B cell (primary cell): ENCODE results near the gene ULBP1. TPM values are rescaled to one million over a fixed set of nuclear protein-coding genes. Genes with fewer than 3 reads are reported as not detected.
"Not testable (repeated sequence)": the region's sequence is repeated elsewhere in the genome, so short reads cannot be mapped to it uniquely, and the experiment has no call there.

ENCODE experiments used
- ATAC-seq: fragments of 200-7000 bp; cut with Tn5 transposase; one replicate; pipeline ENCODE4 v1.10.0; 2021; ENCODE audit warnings: low read depth, mild to moderate bottlenecking, moderate number of reproducible peaks, moderate library complexity
- CTCF ChIA-PET: fragments of 350-600 bp; sonication (Branson Sonifier 250); formaldehyde crosslinking; loops from one replicate; lab custom pipeline; 2021; ENCODE audit warnings: antibody characterized with exemption, inconsistent platforms; lab: Charles Lee
- POLR2A ChIA-PET: fragments of 350-600 bp; sonication (Branson Sonifier 250); formaldehyde crosslinking; loops from one replicate; lab custom pipeline; 2021; ENCODE audit warnings: antibody characterized with exemption; lab: Charles Lee
- DNase-seq: peaks from one replicate; pipeline ENCODE4 v3.0.0; 2013
- H2AFZ ChIP-seq: 2 replicates; pipeline ENCODE4 v1.6.1; 2012; ENCODE audit warnings: mild to moderate bottlenecking, low read depth, low read length; ENCODE audit not compliant: insufficient read depth, poor library complexity, severe bottlenecking
- H3K27ac ChIP-seq, 2 donors: 1 replicate in 1 of 2; 2 replicates in 1 of 2; pipeline ENCODE4 v1.5.1; 2012 to 2013; ENCODE audit warnings: low read length in 2 of 2, mild to moderate bottlenecking in 2 of 2, moderate library complexity in 1 of 2
- H3K27me3 ChIP-seq, 4 experiments: fragments of 200-600 bp in 1 of 4; sonication (generic) in 1 of 4; replicated peaks in 1 of 4; 1 replicate in 2 of 4; 2 replicates in 2 of 4; pipeline versions ENCODE4 v1.6.1 to v1.7.0; 2013 to 2016; ENCODE audit warnings: low read length in 3 of 4, mild to moderate bottlenecking in 2 of 4, mixed read lengths in 1 of 4, moderate library complexity in 1 of 4; ENCODE audit not compliant: insufficient read depth in 4 of 4, control insufficient read depth in 3 of 4; ENCODE audit errors: control extremely low read depth in 1 of 4
- H3K36me3 ChIP-seq, 2 experiments: replicated peaks in 1 of 2; 1 replicate in 1 of 2; 2 replicates in 1 of 2; pipeline versions ENCODE4 v1.6.1 to v1.7.1; 2013; ENCODE audit warnings: low read length in 1 of 2; ENCODE audit not compliant: insufficient read depth in 2 of 2, control insufficient read depth in 1 of 2; ENCODE audit errors: control extremely low read depth in 1 of 2, extremely low read depth in 1 of 2
- H3K4me1 ChIP-seq, 2 donors: fragments of 200-600 bp in 1 of 2; sonication (generic) in 1 of 2; 1 replicate in 1 of 2; 2 replicates in 1 of 2; pipeline versions ENCODE4 v1.5.1 to v1.6.1; 2013 to 2017; ENCODE audit warnings: low read length in 2 of 2; ENCODE audit not compliant: control insufficient read depth in 2 of 2, insufficient read depth in 2 of 2
- H3K4me2 ChIP-seq: replicated peaks from 2 replicates; pipeline ENCODE3; 2012; ENCODE audit warnings: mild to moderate bottlenecking, low read depth, low read length; ENCODE audit not compliant: poor library complexity, severe bottlenecking
- H3K4me3 ChIP-seq, 5 experiments: fragments of 200-600 bp in 1 of 5; sonication (generic) in 1 of 5; 1 replicate in 3 of 5; 2 replicates in 2 of 5; pipeline versions ENCODE4 v1.5.1 to v1.7.0; 2011 to 2016; ENCODE audit warnings: low read length in 4 of 5, mild to moderate bottlenecking in 4 of 5, low read depth in 2 of 5, control low read depth in 1 of 5, moderate library complexity in 1 of 5; ENCODE audit not compliant: insufficient read depth in 1 of 5; ENCODE audit errors: control extremely low read depth in 1 of 5, extremely low read depth in 1 of 5
- H3K79me2 ChIP-seq: fragments of 200-600 bp; sonication (generic); one replicate; pipeline ENCODE4 v1.6.0; 2016; ENCODE audit warnings: low read length; ENCODE audit not compliant: control insufficient read depth, insufficient read depth
- H3K9ac ChIP-seq: fragments of 200-600 bp; sonication (generic); 2 replicates; pipeline ENCODE4 v1.6.1; 2017; ENCODE audit warnings: mild to moderate bottlenecking, low read length, moderate library complexity
- H3K9me3 ChIP-seq, 3 donors: one replicate each; pipeline versions ENCODE4 v1.6.1 to v1.7.1; 2013; ENCODE audit warnings: low read length in 2 of 3; ENCODE audit not compliant: control insufficient read depth in 2 of 3, insufficient read depth in 1 of 3; ENCODE audit errors: control extremely low read depth in 1 of 3
- H4K20me1 ChIP-seq: 2 replicates; pipeline ENCODE4 v1.6.0; 2012; ENCODE audit warnings: mild to moderate bottlenecking, low read length; ENCODE audit not compliant: insufficient read depth, control insufficient read depth, poor library complexity, severe bottlenecking
- H3K27ac Mint-ChIP-seq: one replicate; pipeline ENCODE4 v1.8.0; 2021; ENCODE audit warnings: mixed read lengths
- H3K27me3 Mint-ChIP-seq: one replicate; pipeline ENCODE4 v1.8.0; 2021; ENCODE audit warnings: mixed read lengths
- H3K4me1 Mint-ChIP-seq: one replicate; pipeline ENCODE4 v1.8.0; 2021; ENCODE audit warnings: mixed read lengths
- H3K4me3 Mint-ChIP-seq: one replicate; pipeline ENCODE4 v1.8.0; 2021; ENCODE audit warnings: mixed read lengths
- H3K9me3 Mint-ChIP-seq: one replicate; pipeline ENCODE4 v1.8.0; 2022; ENCODE audit warnings: mixed read lengths; ENCODE audit not compliant: insufficient read depth
- CTCF ChIP-seq: fragments of 200-600 bp; IDR thresholded peaks from one replicate; pipeline ENCODE4 v1.8.0; 2022; ENCODE audit warnings: antibody characterized with exemption, mild to moderate bottlenecking
- EZH2 ChIP-seq: IDR thresholded peaks from 2 replicates; pipeline ENCODE4 v1.6.1; 2012; ENCODE audit warnings: borderline replicate concordance, low read depth, mild to moderate bottlenecking, moderate library complexity, low read length; ENCODE audit not compliant: insufficient read depth, poor library complexity, severe bottlenecking
- WGBS: methylation state at CpG from one replicate; pipeline ENCODE4 v1.1.5; 2013; ENCODE audit warnings: missing lambda C conversion rate; ENCODE audit not compliant: insufficient coverage; 5-methylcytosine and 5-hydroxymethylcytosine counted together
- intact Hi-C: fragments of 100-400 bp; cut with micrococcal nuclease; formaldehyde crosslinking; loops from one replicate; pipeline ENCODE4 v1.10.0; 2022
- polyA plus RNA-seq: library from polyadenylated mRNA; depleted of rRNA; stranded (reverse); fragments of >200 nt; gene quantifications from 2 replicates; pipeline ENCODE4 v1.2.3, GENCODE V29; 2012
- total RNA-seq, 2 donors: library from RNA; stranded (reverse); fragments of 120-200 nt in 1 of 2; gene quantifications; 1 replicate in 1 of 2; 2 replicates in 1 of 2; pipeline versions ENCODE4 v1.2.3 to v1.2.4, GENCODE V29; 2013 to 2022

ULBP1 gene
- total and polyA plus RNA-seq, 2 donors (not counting 1 experiment from before 2014, with no cell fraction given) = 0.04 to 0.12 TPM

- ChIA-PET CTCF (interaction anchor here (2.8 kb wide), 1 partner anchor 81 kb away, joined by 49 read pairs; no protein-coding TSS in a partner anchor), POLR2A (no interaction called here)
- intact Hi-C loops = no loop called here
- Histone ChIP-seq H3K27ac (no peak overlapping the region), H3K36me3 (no peaks in the 10 kb centered on the region), H3K9me3 (peaks cover 0 to 27% (median 0%) of the 10 kb centered on the region in 3 donors), H2AFZ (no peak overlapping the region), H3K4me1 (peaks cover 35 to 45% of the 10 kb centered on the region in 2 donors), H3K27me3 (peaks cover 2 to 83% (median 68%) of the 10 kb centered on the region in 4 experiments), H3K4me3 (no peak overlapping the region), H3K4me2 (no peak overlapping the region), H3K9ac (no peak overlapping the region), H3K79me2 (no peaks in the 10 kb centered on the region), H4K20me1 (no peaks in the 10 kb centered on the region)
- H3K27me3 Mint-ChIP-seq = peaks cover 77% of the 10 kb centered on the region
- no peaks in the 10 kb centered on the region for H3K9me3 Mint-ChIP-seq
- DNase-seq (no peak), ATAC-seq (no peak)
- peaks cover 36% of the 10 kb centered on the region for H3K4me1 Mint-ChIP-seq
- 21% methylated on average over 2 of the region's 2 CpGs for WGBS
- H3K4me3 Mint-ChIP-seq = peak overlapping the region; percentile 5
- H3K27ac Mint-ChIP-seq = no peak overlapping the region
- TF ChIP-seq CTCF (no peak), EZH2 (no peak)
Observed at GRCh38 chr6:149936743-149937142, 27.0 kb upstream of the ULBP1 start.

- peak overlapping the region; percentile 61 for H2AFZ ChIP-seq
- H3K27ac Mint-ChIP-seq, DNase-seq, H3K79me2 ChIP-seq, POLR2A ChIA-PET, H3K36me3 ChIP-seq, H4K20me1 ChIP-seq, H3K27ac ChIP-seq, H3K9me3 Mint-ChIP-seq: not testable (repeated sequence)
- peak; percentile 12 for ATAC-seq
- WGBS = 4% methylated on average over 15 of the region's 20 CpGs
- intact Hi-C loops = loop anchor here (2.0 kb wide), 1 partner anchor 25 kb away; the partner anchor contains the start of gene ULBP1
- H3K9me3 ChIP-seq = peaks cover 0 to 33% (median 0%) of the 10 kb centered on the region in 3 donors
- Mint-ChIP-seq H3K4me3 (peak overlapping the region; percentile 88), H3K4me1 (peaks cover 43% of the 10 kb centered on the region), H3K27me3 (peaks cover 79% of the 10 kb centered on the region)
- peaks cover 43 to 52% of the 10 kb centered on the region in 2 donors for H3K4me1 ChIP-seq
- H3K27me3 ChIP-seq = peaks cover 2 to 89% (median 69%) of the 10 kb centered on the region in 4 experiments
- peak overlapping the region; percentile 55 for H3K9ac ChIP-seq
- peak overlapping the region; percentile 85 for H3K4me2 ChIP-seq
- CTCF ChIA-PET = interaction anchor here (0.8 kb wide), 1 partner anchor 79 kb away, joined by 3 read pairs; no protein-coding TSS in a partner anchor
- TF ChIP-seq CTCF = peak; percentile 25
- H3K4me3 ChIP-seq = peak overlapping the region in 4 of 5 experiments; percentile 48 to 59 (median 53)
Observed at GRCh38 chr6:149938013-149938570, 25.7 kb upstream of the ULBP1 start.
